Fibroblast of skin of abdomen (primary cell): ENCODE results near the gene RBMS1.

Source experiments
- DNase-seq: peaks from one replicate; pipeline ENCODE4 v3.0.0-alpha.2; 2013

Gene RBMS1

GRCh38 chr2:160433466-160434140 is 60.0 kb downstream of the RBMS1 start:
- no peak for DNase-seq

DNA sequence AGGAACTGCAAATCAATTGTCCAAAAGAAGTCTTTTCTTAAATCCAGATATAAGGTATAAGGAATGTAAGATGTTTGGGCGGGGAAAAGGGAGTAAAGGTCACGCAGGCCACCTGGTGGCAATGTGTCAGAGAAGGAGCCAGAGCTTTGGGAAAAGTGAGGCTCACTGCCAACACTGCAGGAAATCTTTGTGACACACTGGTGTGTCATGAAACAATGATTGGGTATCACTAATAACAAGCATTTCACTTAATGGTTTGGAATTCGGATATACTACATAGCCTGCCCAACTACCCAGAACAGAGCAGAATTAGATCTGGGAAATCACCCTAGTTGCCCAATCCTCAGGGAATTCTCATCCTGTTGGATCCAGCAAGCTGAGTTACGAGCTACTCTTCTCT is 61.0 kb downstream of the RBMS1 start:
- DNase-seq: peak; percentile 71

DNA sequence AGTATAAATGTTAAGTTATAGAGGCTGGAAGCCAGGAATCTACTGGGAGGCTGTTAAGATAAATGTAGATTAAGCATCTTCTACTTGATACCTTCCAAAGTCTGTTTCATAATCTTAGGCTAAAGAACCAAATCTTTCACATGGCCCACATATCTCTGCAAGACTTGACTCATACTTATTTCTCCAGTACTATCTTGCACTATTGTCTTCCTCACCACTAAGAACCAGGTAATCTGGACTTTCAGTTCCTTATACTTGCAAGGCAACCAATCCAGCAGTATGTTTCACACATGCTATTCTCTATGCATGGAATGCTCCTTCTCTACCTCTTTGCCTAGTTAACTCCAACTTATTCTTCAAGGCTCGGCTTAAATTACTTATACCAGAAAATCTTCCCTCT is 62.2 kb downstream of the RBMS1 start:
- no peak for DNase-seq

GRCh38 chr2:160430001-160430344 is 63.6 kb downstream of the RBMS1 start:
- DNase-seq: no peak

- peak; percentile 69 for DNase-seq
These were observed 64.2 kb downstream of the RBMS1 start for GRCh38 chr2:160429248-160430000.

DNA sequence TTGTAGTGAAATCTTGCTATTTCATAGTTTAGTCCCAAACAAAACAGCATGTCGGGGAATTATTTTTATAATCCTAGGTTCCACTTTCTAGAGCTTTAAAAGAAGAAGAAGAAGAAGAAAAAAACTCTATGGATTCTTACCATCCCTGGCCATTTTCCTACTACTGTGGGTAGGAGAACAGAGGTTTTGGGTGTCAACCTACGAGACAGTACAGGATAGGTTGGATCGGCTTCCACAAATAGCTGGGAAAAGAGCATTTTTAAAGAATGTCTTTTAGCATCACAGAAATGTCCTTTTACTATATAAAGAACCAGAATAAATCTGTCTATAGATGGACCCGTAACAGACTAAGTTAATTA is 65.2 kb downstream of the RBMS1 start:
- no peak for DNase-seq

- peak; percentile 82 for DNase-seq
These were observed 65.8 kb downstream of the RBMS1 start for GRCh38 chr2:160427629-160428404.

- DNase-seq: no peak
These were observed 67.0 kb downstream of the RBMS1 start for GRCh38 chr2:160426604-160427003.

DNA sequence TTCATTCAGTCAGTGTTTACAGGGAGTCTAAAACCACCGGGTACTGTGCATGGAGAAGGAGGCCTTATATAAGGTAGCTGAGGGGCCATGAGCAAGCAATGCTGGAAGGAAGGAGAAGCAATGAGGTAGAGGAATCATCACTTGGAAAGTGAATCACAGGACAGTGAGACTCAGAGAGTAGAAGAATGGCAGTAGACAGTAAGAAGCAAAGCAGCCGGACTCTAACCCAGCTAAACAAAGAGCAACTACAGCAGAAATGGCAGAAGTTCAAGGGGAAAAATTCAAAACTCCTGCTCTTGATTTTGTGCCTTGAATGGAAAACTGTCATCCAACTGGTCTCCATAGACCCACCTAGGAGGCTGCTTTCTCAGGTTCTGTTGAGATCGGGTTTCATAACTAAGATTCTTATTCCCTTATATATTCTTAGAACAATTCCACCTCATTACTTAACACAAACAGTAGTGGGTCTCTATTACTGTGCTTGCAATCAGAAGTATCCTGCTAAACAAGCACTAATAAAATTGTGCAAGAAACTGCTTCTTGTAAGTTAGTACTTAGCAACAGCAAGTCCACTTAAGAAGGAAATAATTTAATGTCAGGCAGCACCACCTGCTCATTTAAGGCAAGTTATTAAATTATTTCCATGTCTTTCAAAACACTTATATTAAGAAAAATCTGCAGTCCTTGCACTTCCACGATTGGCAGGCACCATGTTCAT is 68.0 kb downstream of the RBMS1 start:
- peak; percentile 54 for DNase-seq

DNA sequence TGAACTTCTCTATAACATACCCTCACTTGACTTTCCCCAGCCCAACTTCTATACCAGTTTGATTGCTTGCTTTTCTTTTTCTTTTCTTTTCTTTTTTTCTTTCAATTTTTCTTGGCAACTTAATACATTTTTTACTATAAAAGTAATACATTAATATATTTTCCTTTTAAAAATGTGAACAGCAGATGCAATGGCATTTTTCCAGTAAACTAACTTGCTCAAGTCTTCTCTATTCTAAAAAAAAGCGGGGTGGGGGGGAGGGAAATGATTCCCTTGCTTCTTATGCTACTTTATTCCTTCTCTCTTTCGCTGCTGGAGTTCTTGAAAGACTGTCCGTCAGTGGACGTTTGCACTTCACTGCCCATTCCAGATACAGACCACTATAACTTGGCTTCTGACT is 70.5 kb downstream of the RBMS1 start:
- no peak for DNase-seq

GRCh38 chr2:160421646-160422501 is 71.7 kb downstream of the RBMS1 start:
- peak; percentile 67 for DNase-seq

DNA sequence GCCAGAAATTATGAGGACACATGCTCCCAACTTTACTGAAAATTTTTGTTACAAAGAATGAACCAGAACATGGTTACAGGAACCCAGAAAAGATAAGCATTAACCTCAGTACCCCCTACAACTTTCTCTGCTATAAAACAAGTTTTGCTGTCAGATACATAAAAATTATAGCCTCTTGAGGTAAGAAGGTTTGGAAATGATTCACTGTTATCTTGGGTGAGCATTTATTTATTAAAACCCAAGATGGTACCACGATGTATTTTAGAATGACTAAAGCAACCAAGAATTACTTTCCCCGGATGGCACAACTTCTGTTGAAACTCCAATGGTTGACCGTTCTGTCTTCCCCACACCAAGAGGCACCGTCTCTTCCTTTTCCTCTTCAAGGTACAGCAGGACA is 72.9 kb downstream of the RBMS1 start:
- no peak for DNase-seq

- peak; percentile 59 for DNase-seq
These were observed 73.7 kb downstream of the RBMS1 start for GRCh38 chr2:160419776-160420505.

GRCh38 chr2:160418853-160419252 is 74.8 kb downstream of the RBMS1 start:
- no peak for DNase-seq

DNA sequence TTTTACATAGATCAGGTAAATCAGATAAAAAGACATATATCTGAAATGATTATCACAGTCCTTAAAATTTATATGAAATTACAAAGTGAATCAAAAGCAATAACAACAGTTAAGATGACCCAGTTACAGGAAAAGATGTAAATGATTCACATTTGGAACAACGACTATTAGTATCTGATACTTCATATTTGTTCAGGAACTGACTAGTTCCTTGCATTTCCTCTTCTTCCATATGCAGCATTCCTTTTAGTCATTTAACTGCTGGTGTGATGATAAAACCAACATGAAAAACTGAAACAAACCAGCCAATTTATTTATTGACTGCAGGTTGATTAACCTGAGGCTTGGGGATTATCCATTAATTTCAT is 75.2 kb downstream of the RBMS1 start:
- DNase-seq: no peak

DNA sequence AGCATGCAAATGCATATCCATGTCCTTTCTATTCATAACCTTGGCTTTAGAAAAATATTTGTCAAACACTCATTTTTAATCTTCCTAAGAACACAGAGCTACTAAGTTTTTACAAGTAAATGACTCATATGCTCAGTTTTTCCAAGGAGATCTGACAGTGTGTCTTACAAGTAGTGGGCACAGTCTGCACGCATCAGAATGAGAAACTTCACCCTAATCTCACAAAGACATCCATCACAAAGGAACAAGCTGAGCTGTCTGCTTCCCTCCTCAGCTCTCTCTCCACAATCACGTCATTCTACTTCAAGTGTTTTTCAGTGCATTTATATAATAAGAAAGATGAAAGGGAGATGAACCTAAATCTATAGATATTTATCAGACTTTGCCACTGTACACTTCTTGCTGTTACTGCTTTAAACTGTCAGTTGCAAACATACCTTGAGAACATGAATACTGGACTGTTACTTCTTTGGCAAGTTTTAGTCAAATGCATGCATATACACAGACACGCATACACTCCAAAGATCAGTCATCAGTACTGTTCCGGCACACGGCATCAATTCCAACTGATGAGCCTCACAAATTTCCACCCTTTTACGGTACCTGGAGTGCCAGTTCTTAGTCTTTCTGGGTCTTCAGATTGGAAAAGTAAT is 75.7 kb downstream of the RBMS1 start:
- peak; percentile 88 for DNase-seq

DNA sequence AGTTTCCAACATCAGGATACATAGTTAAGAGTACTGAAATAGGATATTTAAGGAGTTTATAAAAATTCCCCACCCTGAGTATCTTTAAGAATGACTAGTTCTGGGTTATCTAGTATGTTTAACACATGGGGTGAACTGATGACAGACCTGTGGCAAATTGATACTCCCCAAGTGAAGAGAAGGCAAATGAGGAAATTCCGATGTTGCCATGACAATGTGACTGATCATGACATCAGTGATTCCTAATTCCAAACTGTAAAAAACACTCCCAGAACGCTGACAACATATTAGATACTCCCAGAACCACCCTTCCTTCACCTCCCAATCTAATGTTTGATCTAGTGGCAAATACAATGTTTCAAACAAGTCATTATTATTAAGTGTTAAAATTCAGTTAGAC is 77.6 kb downstream of the RBMS1 start:
- peak; percentile 79 for DNase-seq

DNA sequence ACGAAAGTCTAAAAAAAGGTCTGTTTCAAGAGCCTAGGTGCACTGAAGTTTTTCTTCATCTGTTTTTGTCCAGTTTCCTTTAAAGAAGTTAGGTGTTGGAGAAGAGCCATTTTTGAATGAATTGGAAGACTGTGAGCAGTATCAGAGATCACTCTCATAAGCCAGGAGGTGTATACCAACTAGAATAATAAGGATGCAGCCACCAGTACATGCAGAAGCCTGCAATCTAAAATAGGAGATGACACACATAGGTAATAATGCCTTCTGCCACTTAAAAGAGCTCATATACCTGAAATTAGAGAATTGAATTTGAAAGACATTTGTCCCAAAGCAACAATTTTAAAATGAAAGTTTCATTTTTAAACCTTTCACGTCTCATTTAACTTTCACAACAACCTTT is 81.7 kb downstream of the RBMS1 start:
- DNase-seq: no peak

DNA sequence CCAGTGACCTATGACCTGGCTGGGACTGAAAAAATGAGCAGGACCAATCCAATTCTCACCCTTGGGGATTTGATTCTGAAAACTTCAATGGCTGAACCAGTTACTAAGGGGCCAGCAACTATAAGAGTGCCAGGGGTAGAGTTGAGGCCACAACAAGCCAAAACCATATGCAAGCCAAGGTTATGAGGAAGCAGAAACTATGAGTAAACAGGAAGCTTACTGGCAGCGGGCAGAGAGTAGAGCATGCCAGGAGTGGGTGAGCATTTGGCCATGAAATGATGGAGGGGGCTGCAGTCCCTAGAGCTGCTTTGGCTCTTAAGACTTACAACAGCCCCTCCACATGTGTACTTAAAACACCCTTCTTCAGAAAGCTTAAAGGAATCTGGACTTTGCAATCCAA is 82.4 kb downstream of the RBMS1 start:
- no peak for DNase-seq

GRCh38 chr2:160409480-160409879 is 84.1 kb downstream of the RBMS1 start:
- peak; percentile 64 for DNase-seq

- no peak for DNase-seq
These were observed 84.7 kb downstream of the RBMS1 start for GRCh38 chr2:160408959-160409291.
